ENCODE measurements around the gene SERTAD3. TPM values are rescaled to one million over a fixed set of nuclear protein-coding genes. Genes with fewer than 3 reads are reported as not detected.

SERTAD3 gene
- total and polyA plus RNA-seq, 2 of the 4 experiments (the other 2 are of a cell fraction), result 20.5 to 23.3 TPM

DNA sequence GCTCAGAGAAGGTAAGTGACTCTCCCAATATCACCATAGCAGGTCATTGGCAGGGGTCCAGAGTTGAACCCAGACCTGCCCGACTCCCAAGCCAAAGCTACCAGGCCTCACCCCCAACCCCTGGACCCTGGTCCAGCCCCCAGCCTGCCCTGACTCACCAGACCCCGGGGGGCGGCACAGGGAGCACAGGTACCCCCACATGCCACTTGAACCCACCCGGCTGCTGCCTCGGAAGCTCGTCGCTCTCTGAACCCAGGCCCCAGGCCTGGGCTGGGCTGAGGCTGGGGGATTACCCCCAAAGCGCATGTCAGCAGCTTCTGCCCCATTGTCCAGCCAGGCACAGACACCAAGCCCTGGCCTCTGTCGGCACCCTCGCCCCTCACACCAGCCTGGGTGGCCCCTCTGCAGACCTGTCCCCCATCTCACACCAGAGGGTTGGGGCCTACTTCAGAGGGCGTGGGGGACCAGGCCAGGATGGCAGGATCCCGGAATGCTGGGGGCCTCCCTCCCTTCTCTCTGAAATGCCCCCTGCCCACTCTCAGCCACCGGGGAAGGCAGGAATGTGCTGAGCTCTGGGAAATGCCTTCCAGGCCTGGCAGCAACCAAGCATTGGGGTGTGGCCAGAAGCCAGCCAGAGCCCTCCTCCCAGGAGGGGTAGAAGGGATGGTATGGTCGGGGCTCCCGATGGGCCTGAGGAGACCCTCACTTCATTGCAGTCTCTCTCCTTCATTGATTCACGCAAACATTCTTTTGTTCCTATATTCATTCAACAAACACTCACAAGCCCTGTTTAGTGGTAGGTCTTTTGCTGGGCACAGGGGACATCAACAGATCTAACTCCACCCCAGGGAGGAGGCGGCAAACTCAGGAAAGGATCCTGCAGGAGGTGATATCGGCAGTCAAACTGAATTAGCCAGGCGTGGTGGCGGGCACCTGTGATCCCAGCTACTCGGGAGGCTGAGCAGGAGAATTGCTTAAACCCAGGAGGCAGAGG, 29.3 kb downstream of the SERTAD3 start:
- Histone ChIP-seq H2AFZ (replicated peaks; ENCODE audit: low read length, poor library complexity) (no peak overlapping the region), H2BK5ac (ENCODE audit: low read depth, low read length, poor library complexity, severe bottlenecking) (no peak overlapping the region), H3K36me3 (ENCODE audit: control insufficient read depth, insufficient read depth, low read length) (no peaks in the 10 kb centered on the region), H3K4me1 (ENCODE audit: control insufficient read depth, insufficient read depth, low read length) (peaks cover 7% of the 10 kb centered on the region), H3K27me3 (ENCODE audit: control insufficient read depth, insufficient read depth, low read length) (no peaks in the 10 kb centered on the region), H2BK15ac (ENCODE audit: low read depth, low read length) (no peak overlapping the region), H3K14ac (replicated peaks; ENCODE audit: low read depth, low read length) (no peak overlapping the region), H3K4me2 (ENCODE audit: low read depth, low read length) (no peak overlapping the region), H3K9ac (ENCODE audit: low read depth, low read length) (no peak overlapping the region), H2AK9ac (replicated peaks; ENCODE audit: low read depth, low read length, poor library complexity) (no peak overlapping the region), H3K9me1 (ENCODE audit: insufficient read depth, low read length) (peaks cover 9% of the 10 kb centered on the region), H2BK20ac (ENCODE audit: low read depth, low read length) (no peak overlapping the region), H4K5ac (ENCODE audit: low read depth, low read length) (no peak overlapping the region), H3K18ac (ENCODE audit: low read depth, low read length) (no peak overlapping the region), H3K27ac (ENCODE audit: insufficient read depth, low read length) (no peak overlapping the region), H4K91ac (ENCODE audit: insufficient read depth, low read depth, low read length) (no peak overlapping the region), H3K4ac (ENCODE audit: low read depth, low read length) (no peak overlapping the region), H3K9me3 (ENCODE audit: control insufficient read depth, insufficient read depth, low read length) (no peaks in the 10 kb centered on the region), H2BK120ac (ENCODE audit: low read depth, low read length) (no peak overlapping the region), H4K20me1 (ENCODE audit: insufficient read depth, low read length) (no peaks in the 10 kb centered on the region), H3K79me1 (ENCODE audit: low read depth in 1 of 2, low read length in 2 of 2) (no peaks in the 10 kb centered on the region), H4K8ac (ENCODE audit: low read depth in 2 of 2, low read length in 2 of 2) (no peak overlapping the region), H2AK5ac (ENCODE audit: low read depth, low read length) (no peak overlapping the region), H3K23ac (ENCODE audit: low read depth, low read length) (no peak overlapping the region), H3K4me3 (ENCODE audit: insufficient read depth, low read depth, low read length) (no peak overlapping the region), H3K56ac (ENCODE audit: extremely low read depth, insufficient read depth, low read length) (no peak overlapping the region)
- TF ChIP-seq CEBPB (IDR thresholded peaks at IDR 0.05; ENCODE audit: low read depth, low read length) (no peak), MAZ (IDR thresholded peaks at IDR 0.05; ENCODE audit: borderline replicate concordance, low read depth, low read length) (no peak), MXI1 (IDR thresholded peaks at IDR 0.05; ENCODE audit: borderline replicate concordance, low read depth, low read length) (no peak), MAFK (IDR thresholded peaks at IDR 0.05; ENCODE audit: low read depth, low read length) (no peak), RAD21 (IDR thresholded peaks at IDR 0.05; ENCODE audit: low read length) (no peak), RCOR1 (IDR thresholded peaks at IDR 0.05; ENCODE audit: insufficient replicate concordance, low read length) (no peak)
- 93% methylated on average over 8 of the region's 21 CpGs; no CpG with 5 or more reads in 1 of the 2 experiments for WGBS, 2 experiments (ENCODE audit: extremely low coverage in 2 of 2, insufficient read length in 1 of 2)
- POLR2A ChIA-PET (ENCODE audit: unreplicated experiment), result no interaction called here
- CTCF ChIA-PET, result no interaction called here
- no peak for DNase-seq
- in situ Hi-C loops (cut with MboI; ENCODE audit: low sequenced_read_pairs), result no loop called here
- dilution Hi-C loops (cut with HindIII; ENCODE audit: low sequenced_read_pairs, unreplicated experiment), result no loop called here
- intact Hi-C loops (cut with micrococcal nuclease), result no loop called here
- no peak for ATAC-seq (ENCODE audit: low read depth)
- no TSS peak for BruUV-seq (replicated peaks)

All from IMR-90 (cell line).